NT2/D1 (cell line): ENCODE results near the gene FOXC2.

Experiments
- SUZ12 ChIP-seq: IDR thresholded peaks from 2 replicates; pipeline ENCODE4 v1.6.1; 2011; ENCODE audit not compliant: insufficient read length, insufficient read depth; ENCODE audit errors: extremely low read depth
- YY1 ChIP-seq: IDR thresholded peaks from 2 replicates; pipeline ENCODE4 v1.6.1; 2011; ENCODE audit not compliant: insufficient read length, insufficient read depth
- ZNF274 ChIP-seq: IDR thresholded peaks from 2 replicates; pipeline ENCODE4 v1.6.1; 2011; ENCODE audit warnings: mild to moderate bottlenecking, low read depth, low read length

GRCh38 chr16:86522634-86523033, 44.0 kb upstream of the FOXC2 start:
- no peak for TF ChIP-seq ZNF274
- no peak for TF ChIP-seq YY1
- no peak for TF ChIP-seq SUZ12
